Trophoblast cell (in vitro differentiated cells and primary cell): ENCODE results near the gene GSE1.
A peak's percentile ranks its signal among the peaks of the same experiment; 100 is the strongest.

Experiments
- DNase-seq, 2 donors: peaks; one replicate each; pipeline ENCODE4 v3.0.0-alpha.2; 2016
- H2AFZ ChIP-seq: 2 replicates; pipeline ENCODE4 v1.6.1; 2013; ENCODE audit warnings: low read length, moderate library complexity, mild to moderate bottlenecking; ENCODE audit not compliant: insufficient read depth, poor library complexity
- H2AK5ac ChIP-seq: 2 replicates; pipeline ENCODE4 v1.6.1; 2013; ENCODE audit warnings: mild to moderate bottlenecking, low read length
- H2BK120ac ChIP-seq: 2 replicates; pipeline ENCODE4 v1.6.1; 2013; ENCODE audit warnings: low read length, mild to moderate bottlenecking, moderate library complexity; ENCODE audit not compliant: insufficient read depth, poor library complexity
- H2BK12ac ChIP-seq: 2 replicates; pipeline ENCODE4 v1.6.1; 2013; ENCODE audit warnings: mild to moderate bottlenecking, low read length, moderate library complexity
- H2BK5ac ChIP-seq: 2 replicates; pipeline ENCODE4 v1.6.1; 2013; ENCODE audit warnings: low read length, low read depth, moderate library complexity, mild to moderate bottlenecking; ENCODE audit not compliant: poor library complexity
- H3K14ac ChIP-seq: 2 replicates; pipeline ENCODE4 v1.6.1; 2013; ENCODE audit warnings: mild to moderate bottlenecking, low read length
- H3K18ac ChIP-seq: 2 replicates; pipeline ENCODE4 v1.6.1; 2013; ENCODE audit warnings: mild to moderate bottlenecking, low read length
- H3K23ac ChIP-seq: 2 replicates; pipeline ENCODE4 v1.6.1; 2013; ENCODE audit warnings: low read length
- H3K27ac ChIP-seq: 2 replicates; pipeline ENCODE4 v1.5.1; 2013; ENCODE audit warnings: low read depth, mild to moderate bottlenecking, inconsistent platforms, low read length, moderate library complexity
- H3K27me3 ChIP-seq: 2 replicates; pipeline ENCODE4 v1.6.1; 2013; ENCODE audit warnings: inconsistent platforms, mild to moderate bottlenecking, low read length, moderate library complexity; ENCODE audit not compliant: insufficient read depth
- H3K36me3 ChIP-seq, 2 experiments: 1 replicate in 1 of 2; 2 replicates in 1 of 2; pipeline ENCODE4 v1.6.1; 2013; ENCODE audit warnings: low read length in 2 of 2, mild to moderate bottlenecking in 2 of 2, moderate library complexity in 1 of 2; ENCODE audit not compliant: insufficient read depth in 2 of 2, control insufficient read depth in 1 of 2
- H3K4ac ChIP-seq: 2 replicates; pipeline ENCODE4 v1.6.1; 2013; ENCODE audit warnings: low read depth, mild to moderate bottlenecking, low read length, moderate library complexity
- H3K4me1 ChIP-seq, 2 experiments: 1 replicate in 1 of 2; 2 replicates in 1 of 2; pipeline ENCODE4 v1.6.1; 2013; ENCODE audit warnings: low read length in 2 of 2, mild to moderate bottlenecking in 2 of 2, moderate library complexity in 1 of 2; ENCODE audit not compliant: insufficient read depth in 2 of 2, control insufficient read depth in 1 of 2
- H3K4me2 ChIP-seq: 2 replicates; pipeline ENCODE4 v1.6.1; 2013; ENCODE audit warnings: inconsistent platforms, mild to moderate bottlenecking, low read length, moderate library complexity
- H3K4me3 ChIP-seq: 2 replicates; pipeline ENCODE4 v1.5.1; 2013; ENCODE audit warnings: mild to moderate bottlenecking, low read depth, low read length, inconsistent platforms
- H3K79me1 ChIP-seq: one replicate; pipeline ENCODE4 v1.6.1; 2013; ENCODE audit warnings: low read length
- H3K79me2 ChIP-seq: 2 replicates; pipeline ENCODE4 v1.6.1; 2013; ENCODE audit warnings: low read length, mild to moderate bottlenecking; ENCODE audit not compliant: control insufficient read depth, insufficient read depth, poor library complexity
- H3K9ac ChIP-seq: 2 replicates; pipeline ENCODE4 v1.6.1; 2013; ENCODE audit warnings: mild to moderate bottlenecking, low read length
- H3K9me3 ChIP-seq: 2 replicates; pipeline ENCODE4 v1.6.1; 2013; ENCODE audit warnings: low read depth, mild to moderate bottlenecking, control low read depth, inconsistent platforms, low read length; ENCODE audit not compliant: insufficient read depth
- H4K12ac ChIP-seq: 2 replicates; pipeline ENCODE4 v1.6.1; 2013; ENCODE audit warnings: low read depth, mild to moderate bottlenecking, low read length, moderate library complexity
- H4K8ac ChIP-seq: 2 replicates; pipeline ENCODE4 v1.6.1; 2013; ENCODE audit warnings: low read depth, mild to moderate bottlenecking, low read length, moderate library complexity
- H4K91ac ChIP-seq: one replicate; pipeline ENCODE4 v1.6.1; 2013; ENCODE audit warnings: low read depth, mild to moderate bottlenecking, low read length, moderate library complexity
- WGBS: extraction: QIAGEN DNeasy Blood & Tissue Kit; methylation state at CpG from one replicate; pipeline ENCODE4 v1.1.7; 2013; ENCODE audit warnings: missing lambda C conversion rate; ENCODE audit not compliant: insufficient read length, insufficient coverage; ENCODE audit errors: extremely low coverage; 5-methylcytosine and 5-hydroxymethylcytosine counted together

GSE1 gene

GRCh38 chr16:85565801-85566526 lies 47.2 kb upstream of the GSE1 start:
- H2BK120ac ChIP-seq: no peak overlapping the region
- DNase-seq: no peak
- peaks cover 8% of the 10 kb centered on the region for H3K79me2 ChIP-seq
- no peak overlapping the region for H3K23ac ChIP-seq
- H3K4me3 ChIP-seq: no peak overlapping the region
- no peak overlapping the region for H3K4ac ChIP-seq
- H2BK12ac ChIP-seq: no peak overlapping the region
- no peak overlapping the region for H4K12ac ChIP-seq
- H3K9me3 ChIP-seq: peaks cover 2% of the 10 kb centered on the region
- peaks cover 23 to 26% of the 10 kb centered on the region in 2 experiments for H3K4me1 ChIP-seq
- no peak overlapping the region for H2BK5ac ChIP-seq
- H3K27ac ChIP-seq: no peak overlapping the region
- H2AFZ ChIP-seq: no peak overlapping the region
- H3K4me2 ChIP-seq: no peak overlapping the region
- peaks cover 0 to 2% of the 10 kb centered on the region in 2 experiments for H3K36me3 ChIP-seq
- H3K18ac ChIP-seq: no peak overlapping the region
- no peak overlapping the region for H4K91ac ChIP-seq
- no peak overlapping the region for H2AK5ac ChIP-seq
- no peak overlapping the region for H4K8ac ChIP-seq
- no peak overlapping the region for H3K9ac ChIP-seq
- H3K14ac ChIP-seq: no peak overlapping the region
- H3K27me3 ChIP-seq: no peaks in the 10 kb centered on the region
- no CpG with 5 or more reads among the region's 23 CpGs for WGBS
- peaks cover 8% of the 10 kb centered on the region for H3K79me1 ChIP-seq

- Histone ChIP-seq H3K18ac (no peak overlapping the region), H4K12ac (no peak overlapping the region), H3K4me2 (no peak overlapping the region), H3K79me1 (peaks cover 8% of the 10 kb centered on the region), H3K27ac (no peak overlapping the region), H2BK120ac (no peak overlapping the region), H4K8ac (no peak overlapping the region), H3K9ac (no peak overlapping the region), H2BK5ac (no peak overlapping the region), H4K91ac (no peak overlapping the region), H3K27me3 (no peaks in the 10 kb centered on the region), H3K4me1 (peaks cover 26% of the 10 kb centered on the region in 2 experiments), H3K4me3 (no peak overlapping the region), H3K23ac (no peak overlapping the region), H3K14ac (no peak overlapping the region), H3K79me2 (peaks cover 8% of the 10 kb centered on the region), H2AK5ac (no peak overlapping the region), H2BK12ac (no peak overlapping the region), H3K4ac (no peak overlapping the region), H3K9me3 (no peaks in the 10 kb centered on the region), H2AFZ (no peak overlapping the region), H3K36me3 (peaks cover under 1 to 2% of the 10 kb centered on the region in 2 experiments)
- DNase-seq: no peak
- no CpG with 5 or more reads among the region's 19 CpGs for whole genome bisulfite sequencing
These were observed 46.5 kb upstream of the GSE1 start for GRCh38 chr16:85566561-85567100.

- WGBS: no CpG with 5 or more reads among the region's 27 CpGs
- H2BK120ac ChIP-seq: no peak overlapping the region
These were observed 45.8 kb upstream of the GSE1 start for GRCh38 chr16:85567101-85567866.

GRCh38 chr16:85567935-85568334 lies 45.2 kb upstream of the GSE1 start:
- Histone ChIP-seq H3K14ac (no peak overlapping the region), H2BK120ac (no peak overlapping the region), H2AK5ac (no peak overlapping the region), H3K27me3 (no peaks in the 10 kb centered on the region), H3K79me1 (peaks cover 3% of the 10 kb centered on the region), H3K4me3 (no peak overlapping the region), H3K9me3 (peaks cover 6% of the 10 kb centered on the region), H4K91ac (no peak overlapping the region), H4K8ac (no peak overlapping the region), H2BK12ac (no peak overlapping the region), H4K12ac (no peak overlapping the region), H2BK5ac (no peak overlapping the region), H3K9ac (no peak overlapping the region), H3K4me1 (peaks cover 20 to 22% of the 10 kb centered on the region in 2 experiments), H3K18ac (no peak overlapping the region), H2AFZ (no peak overlapping the region), H3K4me2 (no peak overlapping the region), H3K79me2 (peaks cover 3% of the 10 kb centered on the region), H3K4ac (no peak overlapping the region), H3K36me3 (peaks cover 5 to 8% of the 10 kb centered on the region in 2 experiments), H3K23ac (no peak overlapping the region), H3K27ac (no peak overlapping the region)
- WGBS: no CpG with 5 or more reads among the region's 4 CpGs
- DNase-seq: no peak

More at GRCh38 chr16:85567101-85567866, 45.8 kb upstream of the GSE1 start:
- Histone ChIP-seq H2AFZ (no peak overlapping the region), H3K4ac (no peak overlapping the region), H3K4me1 (peaks cover 26 to 27% of the 10 kb centered on the region in 2 experiments), H4K8ac (no peak overlapping the region), H3K79me1 (peaks cover 8% of the 10 kb centered on the region), H3K4me3 (no peak overlapping the region), H4K12ac (no peak overlapping the region), H3K23ac (no peak overlapping the region), H4K91ac (peak overlapping the region; percentile 9), H3K14ac (no peak overlapping the region), H3K9me3 (peaks cover 5% of the 10 kb centered on the region), H3K36me3 (peaks cover 4 to 7% of the 10 kb centered on the region in 2 experiments), H3K79me2 (peaks cover 8% of the 10 kb centered on the region), H3K9ac (no peak overlapping the region), H2BK12ac (no peak overlapping the region), H3K27ac (no peak overlapping the region), H3K27me3 (no peaks in the 10 kb centered on the region), H3K18ac (no peak overlapping the region), H2BK5ac (no peak overlapping the region), H3K4me2 (no peak overlapping the region), H2AK5ac (no peak overlapping the region)
- DNase-seq: no peak
